Thyroid gland (tissue), 4 donors: ENCODE measurements around the gene USF1. TPM values are rescaled to one million over a fixed set of nuclear protein-coding genes. Genes with fewer than 3 reads are reported as not detected.

Source experiments
- DNase-seq, 2 donors: peaks; one replicate each; pipeline ENCODE4 v3.0.0-alpha.2; 2019
- H3K27ac ChIP-seq, 3 donors: fragments of 200-600 bp; sonication (generic); 1 replicate in 2 of 3; 2 replicates in 1 of 3; pipeline ENCODE4 v1.5.1; 2016 to 2019; ENCODE audit warnings: mild to moderate bottlenecking in 1 of 3, moderate library complexity in 1 of 3
- H3K27me3 ChIP-seq: fragments of 200-600 bp; sonication (generic); one replicate; pipeline ENCODE4 v1.5.1; 2019
- H3K36me3 ChIP-seq, 2 donors: fragments of 200-600 bp; sonication (generic); one replicate each; pipeline ENCODE4 v1.5.1; 2016 to 2019
- H3K4me1 ChIP-seq, 2 donors: fragments of 200-600 bp; sonication (generic); one replicate each; pipeline ENCODE4 v1.5.1; 2017 to 2019
- H3K4me3 ChIP-seq, 3 donors: fragments of 200-600 bp; sonication (generic); replicated peaks in 1 of 3; 1 replicate in 2 of 3; 2 replicates in 1 of 3; pipeline ENCODE4 v1.5.1; 2016; ENCODE audit warnings: mild to moderate bottlenecking in 1 of 3
- H3K9me3 ChIP-seq: fragments of 200-600 bp; sonication (generic); one replicate; pipeline ENCODE4 v1.5.1; 2017
- POLR2A ChIP-seq, 2 donors: fragments of 450-650 bp; IDR thresholded peaks; one replicate each; pipeline ENCODE4 v1.6.1; 2017; ENCODE audit warnings: antibody characterized with exemption in 2 of 2, mild to moderate bottlenecking in 2 of 2, moderate library complexity in 1 of 2
- WGBS, 2 donors: methylation state at CpG; one replicate each; pipeline ENCODE4 v1.1.5; 2017; 5-methylcytosine and 5-hydroxymethylcytosine counted together
- intact Hi-C: fragments of 100-400 bp; cut with DNase I; formaldehyde crosslinking; loops from one replicate; pipeline ENCODE4 v1.15.1; 2023
- total RNA-seq, 4 donors: library from RNA; depleted of rRNA; stranded (reverse); fragments of >200 nt; gene quantifications; one replicate each; pipeline ENCODE4 v1.2.3, GENCODE V29; 2016
- TF ChIP-seq, protein P1 (sequence below), 6 experiments: fragments of 200-600 bp in 3 of 6; fragments of 450-650 bp in 3 of 6; sonication (generic) in 3 of 6; IDR thresholded peaks; one replicate each; pipeline ENCODE4 v1.5.1; 2016 to 2019; ENCODE audit warnings: antibody characterized with exemption in 6 of 6, mild to moderate bottlenecking in 2 of 6, inconsistent platforms in 1 of 6, moderate library complexity in 1 of 6

USF1 gene
- total RNA-seq, 4 donors from 2014 or later, result 56.0 to 71.0 (median 70.3) TPM

DNA sequence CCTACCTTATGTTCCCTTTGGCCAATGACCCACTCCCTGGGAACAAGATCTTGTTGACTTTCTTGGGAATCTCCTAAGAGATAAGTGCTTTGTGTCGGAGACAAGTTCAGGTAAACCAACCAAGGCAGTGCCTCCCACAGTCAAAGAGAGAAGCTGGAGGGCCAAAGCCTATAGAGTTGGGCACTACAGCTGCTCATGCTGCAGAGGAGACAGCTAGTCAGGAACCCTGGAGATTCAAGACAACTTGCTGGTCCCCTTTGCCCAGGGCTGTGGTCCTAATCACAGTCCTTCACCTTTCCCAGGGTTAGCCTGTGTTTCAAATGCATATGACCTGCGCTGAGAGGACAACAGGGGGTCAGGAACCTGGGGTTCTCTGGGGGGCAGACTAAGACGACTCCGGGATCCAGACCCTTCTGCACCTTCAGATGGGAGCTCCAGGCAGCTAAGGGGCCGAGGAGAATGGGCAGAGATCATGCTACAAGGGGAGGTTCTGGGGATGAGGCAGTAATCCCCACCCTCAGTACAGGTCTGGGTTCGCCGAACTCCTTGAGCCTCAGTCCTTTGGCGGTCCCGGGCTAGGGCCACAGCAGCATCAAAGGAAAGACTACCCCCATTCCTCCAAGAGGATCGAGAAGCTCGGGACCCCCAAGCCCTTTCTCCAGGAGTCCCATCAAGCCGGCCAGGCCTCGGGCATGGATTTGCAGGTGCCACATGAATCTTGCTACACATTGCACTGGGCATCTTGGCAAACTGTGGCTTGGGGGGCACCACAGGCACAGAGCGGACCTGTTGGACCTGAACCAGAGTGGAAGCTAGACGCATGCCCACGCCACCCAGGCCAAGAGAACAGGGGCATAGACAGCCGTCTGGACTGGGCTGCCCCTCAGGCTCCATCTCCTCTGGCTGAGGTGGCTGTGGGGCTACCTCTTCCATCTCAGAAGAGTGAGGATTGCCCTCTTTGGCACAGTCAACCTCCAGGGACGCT lies 2.0 kb upstream of the USF1 start:
- Histone ChIP-seq H3K4me1 (peaks cover 9 to 17% of the 10 kb centered on the region in 2 donors), H3K4me3 (no peak overlapping the region), H3K36me3 (peaks cover 0 to under 1% of the 10 kb centered on the region in 2 donors), H3K27me3 (no peaks in the 10 kb centered on the region), H3K9me3 (no peaks in the 10 kb centered on the region), H3K27ac (no peak overlapping the region)
- intact Hi-C loops, result loop anchor here (10.0 kb wide), 1 partner anchor 47 kb away; the partner anchor contains the start of gene KLHDC9
- no peak for DNase-seq
- 94 to 98% methylated on average over 13 to 14 of the region's 18 CpGs for WGBS, 2 donors
- TF ChIP-seq POLR2A (IDR thresholded peaks at IDR 0.05), result no peak

- WGBS, 2 donors, result 70 to 84% methylated on average over 2 of the region's 2 CpGs
- Histone ChIP-seq H3K4me3 (peak overlapping the region in 2 of 3 donors; percentile 29 to 89), H3K27me3 (no peaks in the 10 kb centered on the region), H3K27ac (peak overlapping the region; percentile 71 to 97 (median 97)), H3K36me3 (peaks cover 7 to 10% of the 10 kb centered on the region in 2 donors), H3K9me3 (no peaks in the 10 kb centered on the region), H3K4me1 (peaks cover 9 to 17% of the 10 kb centered on the region in 2 donors)
- no peak for DNase-seq
- TF ChIP-seq POLR2A (IDR thresholded peaks at IDR 0.05), result no peak
- TF ChIP-seq, protein P1, sequence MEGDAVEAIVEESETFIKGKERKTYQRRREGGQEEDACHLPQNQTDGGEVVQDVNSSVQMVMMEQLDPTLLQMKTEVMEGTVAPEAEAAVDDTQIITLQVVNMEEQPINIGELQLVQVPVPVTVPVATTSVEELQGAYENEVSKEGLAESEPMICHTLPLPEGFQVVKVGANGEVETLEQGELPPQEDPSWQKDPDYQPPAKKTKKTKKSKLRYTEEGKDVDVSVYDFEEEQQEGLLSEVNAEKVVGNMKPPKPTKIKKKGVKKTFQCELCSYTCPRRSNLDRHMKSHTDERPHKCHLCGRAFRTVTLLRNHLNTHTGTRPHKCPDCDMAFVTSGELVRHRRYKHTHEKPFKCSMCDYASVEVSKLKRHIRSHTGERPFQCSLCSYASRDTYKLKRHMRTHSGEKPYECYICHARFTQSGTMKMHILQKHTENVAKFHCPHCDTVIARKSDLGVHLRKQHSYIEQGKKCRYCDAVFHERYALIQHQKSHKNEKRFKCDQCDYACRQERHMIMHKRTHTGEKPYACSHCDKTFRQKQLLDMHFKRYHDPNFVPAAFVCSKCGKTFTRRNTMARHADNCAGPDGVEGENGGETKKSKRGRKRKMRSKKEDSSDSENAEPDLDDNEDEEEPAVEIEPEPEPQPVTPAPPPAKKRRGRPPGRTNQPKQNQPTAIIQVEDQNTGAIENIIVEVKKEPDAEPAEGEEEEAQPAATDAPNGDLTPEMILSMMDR (IDR thresholded peaks at IDR 0.05), result no peak
- intact Hi-C loops, result loop anchor here (10.0 kb wide), 1 partner anchor 48 kb away; the partner anchor contains the start of gene KLHDC9
These were observed 940 bp upstream of the USF1 start for GRCh38 chr1:161046605-161047228.

DNA sequence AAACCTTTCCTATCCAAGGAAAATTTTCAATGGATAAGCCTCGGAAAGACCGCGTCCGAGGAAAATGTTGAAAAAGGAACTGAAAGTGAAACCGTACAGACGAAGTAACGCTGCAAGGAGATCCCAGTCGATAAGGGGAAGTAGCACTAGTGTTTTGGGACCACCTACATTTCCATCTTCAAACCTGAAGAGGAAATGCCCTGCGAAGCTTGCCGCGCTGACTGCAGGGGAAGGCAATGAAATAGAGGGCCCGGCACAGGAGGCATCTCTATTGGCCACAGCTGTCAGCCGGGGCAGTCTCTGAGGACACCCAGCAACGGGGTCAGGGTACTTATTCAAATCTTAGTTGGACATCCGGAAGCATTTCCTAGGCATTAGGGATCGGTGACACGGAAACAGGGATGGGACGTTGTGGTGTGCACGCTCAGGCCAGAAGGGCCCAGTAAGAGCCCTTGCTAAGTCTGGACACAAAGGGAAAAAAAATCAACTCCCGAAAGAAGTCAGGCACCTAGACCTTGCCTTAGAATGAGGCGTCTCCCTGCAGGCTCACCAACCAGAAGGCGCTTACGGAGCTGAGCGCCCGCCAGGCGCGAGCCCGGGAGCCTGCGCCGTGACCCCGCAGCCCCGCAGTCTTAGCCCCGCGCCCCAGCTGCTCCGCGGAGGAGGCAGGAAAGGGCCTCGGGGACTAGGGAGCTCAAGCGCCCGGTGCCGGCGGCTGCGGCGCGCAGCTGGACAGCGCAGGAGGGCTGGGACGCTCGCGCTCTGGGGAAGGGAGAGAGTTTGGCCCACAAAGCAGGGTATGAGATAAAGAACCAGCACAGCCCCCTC lies 655 bp downstream of the USF1 start:
- intact Hi-C loops, result loop anchor here (5.0 to 10.0 kb wide), 2 partner anchors 43 to 50 kb away; partner anchors contain the start of gene KLHDC9
- no peaks in the 10 kb centered on the region for H3K9me3 ChIP-seq
- H3K4me1 ChIP-seq, result peaks cover 9 to 17% of the 10 kb centered on the region in 2 donors
- peak overlapping the region; percentile 29 to 91 (median 89) for H3K4me3 ChIP-seq
- H3K36me3 ChIP-seq, result peaks cover 23 to 26% of the 10 kb centered on the region in 2 donors
- peak overlapping the region; percentile 71 to 97 (median 97) for H3K27ac ChIP-seq
- no peaks in the 10 kb centered on the region for H3K27me3 ChIP-seq
- WGBS, 2 donors, result 1% methylated on average over 19 to 23 of the region's 48 CpGs
- peak; percentile 69 to 75 for DNase-seq
- TF ChIP-seq POLR2A (IDR thresholded peaks at IDR 0.05), result peak in 1 of 2 donors; percentile 49
- TF ChIP-seq, protein P1 (IDR thresholded peaks at IDR 0.05), result no peak

DNA sequence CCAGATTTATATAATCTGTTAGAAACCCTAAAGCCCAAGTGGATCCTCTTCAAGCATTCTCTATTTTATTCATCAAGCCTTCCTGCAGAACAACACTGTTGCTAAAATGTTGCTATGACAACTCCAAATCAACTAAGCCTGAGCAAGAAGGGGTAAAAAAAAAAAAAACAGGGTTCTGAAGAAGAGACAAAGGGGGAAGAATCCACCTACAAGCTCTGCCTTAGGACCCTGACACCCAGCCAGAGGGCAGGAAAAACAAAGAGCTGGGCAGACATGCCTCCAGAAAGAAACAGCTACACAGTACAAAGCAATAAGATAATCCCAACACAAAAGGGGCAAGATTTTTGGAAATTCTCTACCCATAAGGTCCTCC lies 1.3 kb downstream of the USF1 start:
- no peaks in the 10 kb centered on the region for H3K9me3 ChIP-seq
- intact Hi-C loops, result loop anchor here (5.0 to 10.0 kb wide), 2 partner anchors 42 to 50 kb away; partner anchors contain the start of gene KLHDC9
- peak overlapping the region in 2 of 3 donors; percentile 89 to 91 for H3K4me3 ChIP-seq
- H3K36me3 ChIP-seq, result peaks cover 29 to 32% of the 10 kb centered on the region in 2 donors
- TF ChIP-seq POLR2A (IDR thresholded peaks at IDR 0.05), result no peak
- TF ChIP-seq, protein P1 (IDR thresholded peaks at IDR 0.05), result no peak
- no peak for DNase-seq
- H3K4me1 ChIP-seq, result peaks cover 11 to 20% of the 10 kb centered on the region in 2 donors
- H3K27me3 ChIP-seq, result no peaks in the 10 kb centered on the region
- peak overlapping the region; percentile 71 to 97 (median 97) for H3K27ac ChIP-seq

GRCh38 chr1:161039546-161039945 lies 6.2 kb downstream of the USF1 start:
- no peaks in the 10 kb centered on the region for H3K27me3 ChIP-seq
- H3K27ac ChIP-seq, result peak overlapping the region in 2 of 3 donors; percentile 44 to 86
- H3K4me1 ChIP-seq, result peaks cover 30 to 33% of the 10 kb centered on the region in 2 donors
- peaks cover 32 to 35% of the 10 kb centered on the region in 2 donors for H3K36me3 ChIP-seq
- no peaks in the 10 kb centered on the region for H3K9me3 ChIP-seq
- no peak overlapping the region for H3K4me3 ChIP-seq
- no peak for DNase-seq
- TF ChIP-seq, protein P1 (IDR thresholded peaks at IDR 0.05), result no peak
- no peak for TF ChIP-seq POLR2A (IDR thresholded peaks at IDR 0.05)
- WGBS, 2 donors, result 93 to 100% methylated on average over 4 to 5 of the region's 5 CpGs
- intact Hi-C loops, result no loop called here
